Neural cell (in vitro differentiated cells): ENCODE results near the gene LMCD1. TPM values are rescaled to one million over a fixed set of nuclear protein-coding genes. Genes with fewer than 3 reads are reported as not detected.

Source experiments
- H2AFZ ChIP-seq: fragments of 200-600, 300-800 bp; sonication (generic), shearing (Covaris generic); 2 replicates; pipeline ENCODE4 v1.6.0; 2014; ENCODE audit warnings: low read depth, mild to moderate bottlenecking, antibody characterized with exemption, low read length, moderate library complexity
- H3F3A ChIP-seq: fragments of 200-600 bp; shearing (Covaris generic); 2 replicates; pipeline ENCODE4 v1.6.1; 2016; ENCODE audit warnings: mild to moderate bottlenecking, moderate library complexity, mixed read lengths, antibody characterized with exemption, low read length; ENCODE audit not compliant: insufficient read depth, poor library complexity, severe bottlenecking
- H3K27ac ChIP-seq: fragments of 200-600, 300-800 bp; sonication (generic), shearing (Covaris generic); 2 replicates; pipeline ENCODE4 v1.5.1; 2014; ENCODE audit warnings: mild to moderate bottlenecking, low read length, moderate library complexity
- H3K27me3 ChIP-seq: fragments of 300-800, 200-600 bp; sonication (generic), shearing (Covaris generic); 2 replicates; pipeline ENCODE4 v1.6.0; 2014; ENCODE audit warnings: mild to moderate bottlenecking, low read depth, low read length, moderate library complexity; ENCODE audit not compliant: insufficient read depth
- H3K36me3 ChIP-seq: fragments of 300-800, 200-600 bp; sonication (generic), shearing (Covaris generic); 2 replicates; pipeline ENCODE4 v1.5.1; 2014; ENCODE audit warnings: mild to moderate bottlenecking, antibody characterized with exemption, low read length, moderate library complexity; ENCODE audit not compliant: insufficient read depth
- H3K4me2 ChIP-seq: fragments of 300-800, 200-600 bp; sonication (generic), shearing (Covaris generic); 2 replicates; pipeline ENCODE4 v1.6.0; 2014; ENCODE audit warnings: mild to moderate bottlenecking, low read length
- H3K4me3 ChIP-seq: fragments of 300-800, 200-600 bp; sonication (generic), shearing (Covaris generic); 2 replicates; pipeline ENCODE4 v1.5.1; 2014; ENCODE audit warnings: mild to moderate bottlenecking, low read length, moderate library complexity
- H3K79me2 ChIP-seq: fragments of 200-600 bp; shearing (Covaris generic); replicated peaks from 2 replicates; pipeline ENCODE4 v1.6.0; 2014; ENCODE audit warnings: mild to moderate bottlenecking, low read length, moderate library complexity; ENCODE audit not compliant: insufficient read depth
- H3K9ac ChIP-seq: fragments of 300-800, 200-600 bp; sonication (generic), shearing (Covaris generic); 2 replicates; pipeline ENCODE4 v1.6.1; 2016; ENCODE audit warnings: mild to moderate bottlenecking, low read length, mixed read lengths
- H3K9me2 ChIP-seq: fragments of 200-600 bp; shearing (Covaris generic); 2 replicates; pipeline ENCODE4 v1.6.1; 2016; ENCODE audit warnings: mild to moderate bottlenecking, low read length, mixed read lengths; ENCODE audit not compliant: insufficient read depth
- H3K9me3 ChIP-seq: fragments of 200-600, 300-800 bp; sonication (generic), shearing (Covaris generic); 2 replicates; pipeline ENCODE4 v1.6.1; 2016; ENCODE audit warnings: mild to moderate bottlenecking, mixed run types, low read length, moderate library complexity, mixed read lengths
- H4K20me1 ChIP-seq: fragments of 200-600 bp; shearing (Covaris generic); 2 replicates; pipeline ENCODE4 v1.6.1; 2016; ENCODE audit warnings: mild to moderate bottlenecking, mixed run types; ENCODE audit not compliant: insufficient read depth
- CTCF ChIP-seq: fragments of 450-650 bp; IDR thresholded peaks from 2 replicates; pipeline ENCODE4 v1.5.1; 2014; ENCODE audit warnings: antibody characterized with exemption, mild to moderate bottlenecking, moderate library complexity; ENCODE audit not compliant: poor library complexity, severe bottlenecking
- EP300 ChIP-seq: fragments of 450-650 bp; conservative IDR thresholded peaks from 2 replicates; pipeline ENCODE4 v1.6.1; 2014; ENCODE audit warnings: antibody characterized with exemption, mild to moderate bottlenecking, moderate library complexity; ENCODE audit not compliant: poor library complexity, severe bottlenecking
- EZH2 ChIP-seq: fragments of 200-600, 300-800 bp; shearing (Covaris generic), sonication (generic); IDR thresholded peaks from 2 replicates; pipeline ENCODE4 v1.6.1; 2014; ENCODE audit warnings: antibody characterized with exemption, low read length, borderline replicate concordance, mild to moderate bottlenecking; ENCODE audit not compliant: insufficient read depth, poor library complexity, severe bottlenecking
- MXI1 ChIP-seq: fragments of 450-650 bp; conservative IDR thresholded peaks from 2 replicates; pipeline ENCODE4 v1.6.1; 2014; ENCODE audit warnings: antibody characterized with exemption, mild to moderate bottlenecking; ENCODE audit not compliant: poor library complexity, severe bottlenecking
- POLR2AphosphoS5 ChIP-seq: IDR thresholded peaks from 2 replicates; pipeline ENCODE4 v1.6.1; 2012
- RAD21 ChIP-seq: fragments of 450-650 bp; conservative IDR thresholded peaks from 2 replicates; pipeline ENCODE4 v1.6.1; 2014; ENCODE audit warnings: antibody characterized with exemption, mild to moderate bottlenecking, moderate library complexity
- REST ChIP-seq: IDR thresholded peaks from 2 replicates; pipeline ENCODE4 v1.6.1; 2012; ENCODE audit warnings: borderline replicate concordance
- SMC3 ChIP-seq: fragments of 450-650 bp; conservative IDR thresholded peaks from 2 replicates; pipeline ENCODE4 v1.6.1; 2014; ENCODE audit warnings: antibody characterized with exemption, mild to moderate bottlenecking, moderate library complexity; ENCODE audit not compliant: poor library complexity
- TAF1 ChIP-seq: IDR thresholded peaks from 2 replicates; pipeline ENCODE4 v1.6.1; 2012; ENCODE audit warnings: low read depth
- polyA plus RNA-seq: library from polyadenylated mRNA; depleted of rRNA; stranded (reverse); fragments of >200 nt; gene quantifications from 2 replicates; pipeline ENCODE4 v1.2.3, GENCODE V29; 2014

LMCD1 gene
- polyA plus RNA-seq, 1 donor from 2014 or later, result 3.5 TPM

GRCh38 chr3:8608791-8609467, 107.3 kb downstream of the LMCD1 start:
- H3K9ac ChIP-seq, result no peak overlapping the region
- H3K9me3 ChIP-seq, result no peaks in the 10 kb centered on the region
- no peaks in the 10 kb centered on the region for H3K36me3 ChIP-seq
- H3K27ac ChIP-seq, result no peak overlapping the region
- no peak overlapping the region for H3K4me2 ChIP-seq
- H3K27me3 ChIP-seq, result no peaks in the 10 kb centered on the region
- H4K20me1 ChIP-seq, result no peaks in the 10 kb centered on the region
- H3F3A ChIP-seq, result no peaks in the 10 kb centered on the region
- no peaks in the 10 kb centered on the region for H3K9me2 ChIP-seq
- H3K79me2 ChIP-seq, result no peaks in the 10 kb centered on the region
- TF ChIP-seq CTCF (no peak), SMC3 (no peak), POLR2AphosphoS5 (no peak), MXI1 (no peak), EZH2 (no peak), RAD21 (no peak), REST (no peak), EP300 (no peak), TAF1 (no peak)
- no peak overlapping the region for H3K4me3 ChIP-seq
- H2AFZ ChIP-seq, result no peak overlapping the region

GRCh38 chr3:8610951-8611350, 109.3 kb downstream of the LMCD1 start:
- H3K4me3 ChIP-seq, result no peak overlapping the region
- no peaks in the 10 kb centered on the region for H3K9me2 ChIP-seq
- H3K79me2 ChIP-seq, result no peaks in the 10 kb centered on the region
- H3K36me3 ChIP-seq, result no peaks in the 10 kb centered on the region
- H3K4me2 ChIP-seq, result no peak overlapping the region
- no peak overlapping the region for H3K9ac ChIP-seq
- H3K27me3 ChIP-seq, result no peaks in the 10 kb centered on the region
- H3F3A ChIP-seq, result no peaks in the 10 kb centered on the region
- H3K27ac ChIP-seq, result no peak overlapping the region
- H3K9me3 ChIP-seq, result no peaks in the 10 kb centered on the region
- H2AFZ ChIP-seq, result no peak overlapping the region
- H4K20me1 ChIP-seq, result no peaks in the 10 kb centered on the region
- TF ChIP-seq TAF1 (no peak), SMC3 (no peak), POLR2AphosphoS5 (no peak), RAD21 (no peak), CTCF (no peak), MXI1 (no peak), REST (no peak), EP300 (no peak), EZH2 (no peak)
